Ascending aorta (tissue), 2 donors: ENCODE measurements around the gene PORCN. TPM values are rescaled to one million over a fixed set of nuclear protein-coding genes. Genes with fewer than 3 reads are reported as not detected.
"Not testable (repeated sequence)": the region's sequence is repeated elsewhere in the genome, so short reads cannot be mapped to it uniquely, and the experiment has no call there.

ENCODE experiments used
- DNase-seq, 2 donors: peaks; one replicate each; pipeline ENCODE4 v3.0.0-alpha.2; 2019; ENCODE audit warnings: low spot score in 2 of 2
- H3K27ac ChIP-seq, 2 donors: fragments of 200-600 bp; sonication (generic); one replicate each; pipeline ENCODE4 v1.5.1; 2016 to 2017; ENCODE audit warnings: mild to moderate bottlenecking in 1 of 2
- H3K27me3 ChIP-seq: fragments of 200-600 bp; sonication (generic); one replicate; pipeline ENCODE4 v1.5.1; 2017
- H3K36me3 ChIP-seq, 2 donors: fragments of 200-600 bp; sonication (generic); one replicate each; pipeline ENCODE4 v1.5.1; 2016
- H3K4me1 ChIP-seq, 2 donors: fragments of 200-600 bp; sonication (generic); one replicate each; pipeline ENCODE4 v1.5.1; 2016 to 2017; ENCODE audit warnings: mild to moderate bottlenecking in 1 of 2
- H3K4me3 ChIP-seq, 2 donors: fragments of 200-600 bp; sonication (generic); one replicate each; pipeline ENCODE4 v1.5.1; 2016 to 2017; ENCODE audit warnings: mild to moderate bottlenecking in 1 of 2
- H3K9me3 ChIP-seq, 2 donors: fragments of 200-600 bp; sonication (generic); one replicate each; pipeline ENCODE4 v1.5.1; 2016
- intact Hi-C: fragments of 100-400 bp; cut with DNase I; formaldehyde crosslinking; loops from one replicate; pipeline ENCODE4 v1.15.1; 2023
- total RNA-seq: library from RNA; depleted of rRNA; stranded (reverse); fragments of >200 nt; gene quantifications from one replicate; pipeline ENCODE4 v1.1.0, GENCODE V29; 2016
- TF ChIP-seq, protein P1 (sequence below), 3 experiments: fragments of 200-600 bp in 2 of 3; fragments of 450-650 bp in 1 of 3; sonication (generic) in 2 of 3; IDR thresholded peaks; one replicate each; pipeline ENCODE4 v1.5.1; 2016 to 2019; ENCODE audit warnings: antibody characterized with exemption in 3 of 3, mild to moderate bottlenecking in 1 of 3, moderate library complexity in 1 of 3

The PORCN gene
- total RNA-seq, 1 donor from 2014 or later: 6.2 TPM

DNA sequence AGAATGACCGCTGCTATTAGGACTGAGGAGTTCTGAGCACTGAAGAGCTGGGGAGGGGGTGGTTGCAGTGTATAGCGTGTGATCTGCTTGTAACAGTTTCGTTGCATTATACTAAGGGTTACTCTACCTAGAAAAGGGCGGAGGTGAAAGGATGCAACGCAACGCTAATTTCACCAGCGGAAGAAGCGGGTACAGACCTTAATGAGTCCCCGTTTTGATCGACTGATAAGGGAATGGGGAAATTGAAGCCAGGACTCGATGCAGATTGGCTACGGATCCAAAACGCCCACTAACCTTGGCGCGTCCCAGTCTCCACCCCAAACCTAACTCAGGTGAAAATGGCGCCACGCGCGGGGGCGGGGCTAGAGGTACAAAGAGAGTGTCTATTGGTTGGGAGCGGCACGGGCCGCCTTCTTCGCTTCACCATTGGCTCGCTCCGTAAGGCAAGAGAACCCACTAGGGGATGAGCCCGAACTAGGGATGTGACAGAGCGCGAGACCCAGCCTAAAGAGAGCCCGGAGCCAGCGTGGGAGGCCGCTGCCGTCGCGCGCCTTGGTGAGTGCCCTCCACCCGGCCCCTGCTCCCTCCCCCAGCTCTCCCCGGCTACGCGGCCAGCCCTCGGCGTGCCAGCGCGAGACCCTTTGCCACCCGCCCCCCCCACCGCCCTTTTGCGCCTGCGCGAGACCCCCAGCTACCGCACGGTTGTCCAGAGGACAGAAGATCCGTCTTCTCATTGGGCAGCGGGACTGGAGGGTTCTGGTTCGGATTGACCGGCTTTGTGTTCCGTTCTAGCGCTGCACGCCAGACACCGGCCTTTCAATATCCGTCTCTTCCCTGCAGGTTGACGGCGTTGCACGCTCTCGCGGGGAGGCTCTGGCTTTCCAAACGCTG is 12.8 kb downstream of the PORCN start, which contains the start of gene EBP:
Gene EBP, plus strand, starts transcription at position 456 of the 891 bp plus-strand sequence. CDS start 1,964 bp downstream, outside the sequence.
- Histone ChIP-seq H3K4me1 (no peaks in the 10 kb centered on the region), H3K27ac (peak within 1 kb of the TSS; percentile 59 to 69), H3K9me3 (no peaks in the 10 kb centered on the region), H3K36me3 (peaks cover 0 to 2% of the 10 kb centered on the region in 2 donors), H3K4me3 (peak within 1 kb of the TSS; percentile 56 to 79), H3K27me3 (no peaks in the 10 kb centered on the region)
- intact Hi-C loops: loop anchor here (1.0 to 5.0 kb wide), 2 partner anchors 18 to 44 kb away; partner anchors contain the start of genes FTSJ1 and TBC1D25
- peak; percentile 69 to 93 for DNase-seq
- TF ChIP-seq, protein P1, sequence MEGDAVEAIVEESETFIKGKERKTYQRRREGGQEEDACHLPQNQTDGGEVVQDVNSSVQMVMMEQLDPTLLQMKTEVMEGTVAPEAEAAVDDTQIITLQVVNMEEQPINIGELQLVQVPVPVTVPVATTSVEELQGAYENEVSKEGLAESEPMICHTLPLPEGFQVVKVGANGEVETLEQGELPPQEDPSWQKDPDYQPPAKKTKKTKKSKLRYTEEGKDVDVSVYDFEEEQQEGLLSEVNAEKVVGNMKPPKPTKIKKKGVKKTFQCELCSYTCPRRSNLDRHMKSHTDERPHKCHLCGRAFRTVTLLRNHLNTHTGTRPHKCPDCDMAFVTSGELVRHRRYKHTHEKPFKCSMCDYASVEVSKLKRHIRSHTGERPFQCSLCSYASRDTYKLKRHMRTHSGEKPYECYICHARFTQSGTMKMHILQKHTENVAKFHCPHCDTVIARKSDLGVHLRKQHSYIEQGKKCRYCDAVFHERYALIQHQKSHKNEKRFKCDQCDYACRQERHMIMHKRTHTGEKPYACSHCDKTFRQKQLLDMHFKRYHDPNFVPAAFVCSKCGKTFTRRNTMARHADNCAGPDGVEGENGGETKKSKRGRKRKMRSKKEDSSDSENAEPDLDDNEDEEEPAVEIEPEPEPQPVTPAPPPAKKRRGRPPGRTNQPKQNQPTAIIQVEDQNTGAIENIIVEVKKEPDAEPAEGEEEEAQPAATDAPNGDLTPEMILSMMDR (IDR thresholded peaks at IDR 0.05): no peak

- Histone ChIP-seq H3K36me3 (peaks cover 0 to 5% of the 10 kb centered on the region in 2 donors), H3K27me3 (no peaks in the 10 kb centered on the region), H3K4me1 (no peaks in the 10 kb centered on the region), H3K4me3 (peak overlapping the region; percentile 56 to 79), H3K27ac (no peak overlapping the region), H3K9me3 (no peaks in the 10 kb centered on the region)
- no peak for DNase-seq
- intact Hi-C loops: loop anchor here (5.0 kb wide), 1 partner anchor 45 kb away; the partner anchor contains the start of gene FTSJ1
- TF ChIP-seq, protein P1 (IDR thresholded peaks at IDR 0.05): no peak
Observed at GRCh38 chrX:48522291-48522690, 13.5 kb downstream of the PORCN start.

DNA sequence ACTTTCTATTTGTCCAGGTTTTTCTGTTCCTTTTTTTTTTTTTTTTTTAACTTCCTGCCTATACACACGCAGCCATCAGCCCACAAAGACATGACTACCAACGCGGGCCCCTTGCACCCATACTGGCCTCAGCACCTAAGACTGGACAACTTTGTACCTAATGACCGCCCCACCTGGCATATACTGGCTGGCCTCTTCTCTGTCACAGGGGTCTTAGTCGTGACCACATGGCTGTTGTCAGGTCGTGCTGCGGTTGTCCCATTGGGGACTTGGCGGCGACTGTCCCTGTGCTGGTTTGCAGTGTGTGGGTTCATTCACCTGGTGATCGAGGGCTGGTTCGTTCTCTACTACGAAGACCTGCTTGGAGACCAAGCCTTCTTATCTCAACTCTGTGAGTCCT is 14.9 kb downstream of the PORCN start:
- Histone ChIP-seq H3K4me1 (no peaks in the 10 kb centered on the region), H3K27me3 (no peaks in the 10 kb centered on the region), H3K4me3 (no peak overlapping the region), H3K9me3 (no peaks in the 10 kb centered on the region), H3K27ac (no peak overlapping the region), H3K36me3 (peaks cover 3 to 8% of the 10 kb centered on the region in 2 donors)
- DNase-seq: no peak
- TF ChIP-seq, protein P1 (IDR thresholded peaks at IDR 0.05): no peak
- intact Hi-C loops: loop anchor here (5.0 kb wide), 1 partner anchor 46 kb away; the partner anchor contains the start of gene FTSJ1

GRCh38 chrX:48525853-48526252 is 17.1 kb downstream of the PORCN start:
- H3K27ac ChIP-seq, H3K27me3 ChIP-seq, DNase-seq, H3K4me1 ChIP-seq, H3K9me3 ChIP-seq, H3K4me3 ChIP-seq, H3K36me3 ChIP-seq, intact Hi-C loops: not testable (repeated sequence)

DNA sequence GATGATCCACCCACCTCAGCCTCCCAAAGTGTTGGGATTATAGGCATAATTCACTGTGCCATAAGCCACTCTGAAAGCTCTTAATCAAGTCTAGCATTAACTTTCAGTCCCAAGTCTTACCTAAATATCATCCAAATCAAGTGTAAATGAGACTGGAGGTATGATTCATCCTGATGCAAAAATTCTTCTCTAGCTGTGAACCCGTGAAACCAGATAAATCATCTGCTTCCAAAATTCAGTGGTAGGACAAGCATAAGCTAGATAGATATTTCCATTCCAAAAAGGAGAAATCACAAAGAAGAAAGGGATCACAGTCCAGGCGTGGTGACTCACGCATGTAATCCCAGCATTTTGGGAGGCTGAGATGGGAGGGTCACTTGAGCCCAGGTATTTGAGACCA is 21.9 kb downstream of the PORCN start:
- Histone ChIP-seq H3K4me1 (no peaks in the 10 kb centered on the region), H3K27ac (no peak overlapping the region), H3K36me3 (peaks cover 5 to 8% of the 10 kb centered on the region in 2 donors), H3K9me3 (no peaks in the 10 kb centered on the region), H3K4me3 (no peak overlapping the region), H3K27me3 (no peaks in the 10 kb centered on the region)
- intact Hi-C loops: loop anchor here (10.0 kb wide), 2 partner anchors 274 to 384 kb away; partner anchors contain the start of genes HDAC6, PIM2 and SLC35A2
- TF ChIP-seq, protein P1 (IDR thresholded peaks at IDR 0.05): no peak
- DNase-seq: no peak
